NB4 (cell line): ENCODE data around the gene PGR.

ENCODE experiments used
- CTCF ChIP-seq: IDR thresholded peaks from one replicate; pipeline ENCODE4 v1.5.1; 2012; ENCODE audit warnings: low read depth, low read length
- MYC ChIP-seq: IDR thresholded peaks from 2 replicates; pipeline ENCODE4 v1.6.1; 2011; ENCODE audit warnings: low read depth, low read length
- POLR2A ChIP-seq: IDR thresholded peaks from 2 replicates; pipeline ENCODE4 v1.6.1; 2011; ENCODE audit warnings: mild to moderate bottlenecking; ENCODE audit not compliant: insufficient read length; ENCODE audit errors: extremely low read depth

- TF ChIP-seq CTCF (no peak), POLR2A (no peak), MYC (no peak)
Observed at GRCh38 chr11:101010899-101011298, 118.7 kb downstream of the PGR start.
